Calu3 (cell line): ENCODE results near the gene QPCT. TPM values are rescaled to one million over a fixed set of nuclear protein-coding genes. Genes with fewer than 3 reads are reported as not detected.

ENCODE experiments used
- BruUV-seq: library from RNA; stranded (reverse); fragments of 400-500 nt; replicated peaks from 2 replicates; lab custom pipeline; 2021; lab: Mats Ljungman, UMichigan
- CTCF ChIA-PET: fragments of 300-600 bp; sonication (Branson Sonifier 250); formaldehyde crosslinking; loops from one replicate; lab custom pipeline; 2022; ENCODE audit warnings: antibody characterized with exemption; lab: Charles Lee
- DNase-seq: peaks from one replicate; pipeline ENCODE4 v3.0.0; 2022
- H3K27ac Mint-ChIP-seq: one replicate; pipeline ENCODE4 v1.8.0; 2022; ENCODE audit warnings: mixed read lengths; ENCODE audit not compliant: unreplicated experiment
- H3K27me3 Mint-ChIP-seq: one replicate; pipeline ENCODE4 v1.8.0; 2022; ENCODE audit warnings: mixed read lengths; ENCODE audit not compliant: unreplicated experiment
- H3K36me3 Mint-ChIP-seq: one replicate; pipeline ENCODE4 v1.8.0; 2022; ENCODE audit warnings: mild to moderate bottlenecking, moderate library complexity, mixed read lengths; ENCODE audit not compliant: insufficient read depth, unreplicated experiment
- H3K4me1 Mint-ChIP-seq: one replicate; pipeline ENCODE4 v1.8.0; 2022; ENCODE audit warnings: mild to moderate bottlenecking, low read depth, mixed read lengths; ENCODE audit not compliant: unreplicated experiment
- H3K4me3 Mint-ChIP-seq: one replicate; pipeline ENCODE4 v1.8.0; 2022; ENCODE audit warnings: mild to moderate bottlenecking, low read depth, moderate library complexity, mixed read lengths; ENCODE audit not compliant: unreplicated experiment
- H3K9me3 Mint-ChIP-seq: one replicate; pipeline ENCODE4 v1.8.0; 2022; ENCODE audit warnings: low read depth, mixed read lengths; ENCODE audit not compliant: unreplicated experiment
- CTCF ChIP-seq: fragments of 200-600 bp; IDR thresholded peaks from one replicate; pipeline ENCODE4 v1.8.0; 2022; ENCODE audit warnings: antibody characterized with exemption; ENCODE audit not compliant: unreplicated experiment
- intact Hi-C: fragments of 100-400 bp; cut with micrococcal nuclease; formaldehyde crosslinking; loops from one replicate; pipeline ENCODE4 v1.10.0; 2022; ENCODE audit not compliant: unreplicated experiment
- total RNA-seq: library from RNA; stranded (reverse); gene quantifications from 2 replicates; pipeline ENCODE4 v1.2.3, GENCODE V29; 2022

QPCT gene
- total RNA-seq, 1 experiment from 2014 or later: 8.9 TPM

GRCh38 chr2:37322368-37322767 is 22.1 kb upstream of the QPCT start:
- no peak overlapping the region for H3K27ac Mint-ChIP-seq
- CTCF ChIA-PET: no interaction called here
- no peaks in the 10 kb centered on the region for H3K9me3 Mint-ChIP-seq
- no peak for DNase-seq
- no peak for TF ChIP-seq CTCF
- intact Hi-C loops: no loop called here
- H3K36me3 Mint-ChIP-seq: peaks cover 24% of the 10 kb centered on the region
- peaks cover 34% of the 10 kb centered on the region for H3K4me1 Mint-ChIP-seq
- no peak overlapping the region for H3K4me3 Mint-ChIP-seq
- H3K27me3 Mint-ChIP-seq: peaks cover 9% of the 10 kb centered on the region
- no TSS peak for BruUV-seq

GRCh38 chr2:37323176-37323780 is 21.2 kb upstream of the QPCT start:
- CTCF ChIA-PET: no interaction called here
- DNase-seq: no peak
- peaks cover 33% of the 10 kb centered on the region for H3K4me1 Mint-ChIP-seq
- H3K4me3 Mint-ChIP-seq: peak overlapping the region; percentile 81
- no TSS peak for BruUV-seq
- peaks cover 9% of the 10 kb centered on the region for H3K27me3 Mint-ChIP-seq
- peaks cover 24% of the 10 kb centered on the region for H3K36me3 Mint-ChIP-seq
- no peak for TF ChIP-seq CTCF
- no peaks in the 10 kb centered on the region for H3K9me3 Mint-ChIP-seq
- intact Hi-C loops: no loop called here
- H3K27ac Mint-ChIP-seq: peak overlapping the region; percentile 89

GRCh38 chr2:37323781-37324535 is 20.5 kb upstream of the QPCT start:
- TF ChIP-seq CTCF: no peak
- peak overlapping the region; percentile 81 for H3K4me3 Mint-ChIP-seq
- H3K9me3 Mint-ChIP-seq: no peaks in the 10 kb centered on the region
- DNase-seq: peak; percentile 10
- peaks cover 9% of the 10 kb centered on the region for H3K27me3 Mint-ChIP-seq
- H3K27ac Mint-ChIP-seq: peak overlapping the region; percentile 89
- BruUV-seq: TSS peak; percentile 38
- H3K36me3 Mint-ChIP-seq: peaks cover 24% of the 10 kb centered on the region
- intact Hi-C loops: no loop called here
- H3K4me1 Mint-ChIP-seq: peaks cover 26% of the 10 kb centered on the region
- CTCF ChIA-PET: no interaction called here

- DNase-seq: no peak
- TF ChIP-seq CTCF: no peak
- peaks cover 9% of the 10 kb centered on the region for H3K27me3 Mint-ChIP-seq
- peak overlapping the region; percentile 81 for H3K4me3 Mint-ChIP-seq
- H3K27ac Mint-ChIP-seq: no peak overlapping the region
- BruUV-seq: no TSS peak
- peaks cover 26% of the 10 kb centered on the region for H3K4me1 Mint-ChIP-seq
- H3K9me3 Mint-ChIP-seq: no peaks in the 10 kb centered on the region
- H3K36me3 Mint-ChIP-seq: peaks cover 24% of the 10 kb centered on the region
- intact Hi-C loops: no loop called here
- CTCF ChIA-PET: no interaction called here
Observed at GRCh38 chr2:37324536-37324785, 20.0 kb upstream of the QPCT start.
